GM12878 (cell line): ENCODE measurements around the gene RGS12. TPM values are rescaled to one million over a fixed set of nuclear protein-coding genes. Genes with fewer than 3 reads are reported as not detected.

ENCODE experiments used
- ATAC-seq: fragments of 200-7000 bp; cut with Tn5 transposase; 3 replicates; pipeline ENCODE4 v1.9.1; 2020; ENCODE audit warnings: mild to moderate bottlenecking, moderate library complexity
- BruUV-seq: library from RNA; stranded (reverse); fragments of 400-500 nt; replicated peaks from 2 replicates; lab custom pipeline; 2021; lab: Mats Ljungman, UMichigan
- CTCF ChIA-PET: fragments of 300-600 bp; sonication (Branson Sonifier 250); formaldehyde crosslinking; extraction: SDS; loops from one replicate; lab custom pipeline; 2021; ENCODE audit warnings: inconsistent platforms; lab: Yijun Ruan, JAX
- POLR2A ChIA-PET: fragments of 350-600 bp; formaldehyde crosslinking; extraction: SDS; loops from one replicate; lab custom pipeline; 2021; ENCODE audit warnings: inconsistent platforms; lab: Charles Lee
- RAD21 ChIA-PET: fragments of 300-600 bp; sonication (Branson Sonifier 250); formaldehyde crosslinking; loops from one replicate; lab custom pipeline; 2023; ENCODE audit warnings: antibody characterized with exemption; ENCODE audit not compliant: unreplicated experiment; lab: Charles Lee
- SMC1A ChIA-PET: fragments of 300-600 bp; sonication (Branson Sonifier 250); formaldehyde crosslinking; loops from one replicate; lab custom pipeline; 2023; ENCODE audit not compliant: unreplicated experiment, uncharacterized antibody; lab: Charles Lee
- DNase-seq: peaks from one replicate; pipeline ENCODE4 v3.0.0-alpha.2; 2011; ENCODE audit warnings: low read depth, low spot score
- FAIRE-seq: peaks from 3 replicates; lab custom pipeline; 2011; peaks lifted over from hg19 to GRCh38; lab: Jason Lieb, UNC
- H2AFZ ChIP-seq: 2 replicates; pipeline ENCODE4 v1.6.0; 2011; ENCODE audit warnings: low read depth, low read length, control low read depth; ENCODE audit not compliant: control insufficient read depth
- H3K27ac ChIP-seq: 2 replicates; pipeline ENCODE4 v1.5.1; 2011; ENCODE audit warnings: control low read depth; ENCODE audit not compliant: control insufficient read depth, insufficient read depth
- H3K27me3 ChIP-seq, 2 experiments: replicated peaks in 1 of 2; 2 replicates each; pipeline versions ENCODE4 v1.6.0 to v1.6.1; 2011; ENCODE audit warnings: low read length in 1 of 2; ENCODE audit not compliant: control insufficient read depth in 2 of 2, insufficient read depth in 2 of 2
- H3K36me3 ChIP-seq, 2 experiments: 2 replicates each; pipeline ENCODE4 v1.5.1; 2011; ENCODE audit warnings: low read length in 1 of 2; ENCODE audit not compliant: control insufficient read depth in 2 of 2, insufficient read depth in 2 of 2
- H3K4me1 ChIP-seq: 2 replicates; pipeline ENCODE4 v1.6.1; 2011; ENCODE audit warnings: mild to moderate bottlenecking, low read length, moderate library complexity, mixed read lengths; ENCODE audit not compliant: control insufficient read depth, insufficient read depth
- H3K4me2 ChIP-seq: 2 replicates; pipeline ENCODE4 v1.6.0; 2011; ENCODE audit warnings: control low read depth; ENCODE audit not compliant: control insufficient read depth, insufficient read depth
- H3K4me3 ChIP-seq: fragments of 200-600 bp; sonication (generic); 2 replicates; pipeline ENCODE4 v1.5.1; 2016
- H3K79me2 ChIP-seq: 2 replicates; pipeline ENCODE4 v1.6.0; 2011; ENCODE audit warnings: low read length; ENCODE audit not compliant: control insufficient read depth, insufficient read depth
- H3K9ac ChIP-seq: 2 replicates; pipeline ENCODE4 v1.8.0; 2011; ENCODE audit warnings: low read length, control low read depth, mixed read lengths; ENCODE audit not compliant: control insufficient read depth, insufficient read depth
- H3K9me3 ChIP-seq: replicated peaks from 3 replicates; pipeline ENCODE4 v1.5.1; 2011; ENCODE audit warnings: mild to moderate bottlenecking, low read length; ENCODE audit not compliant: control insufficient read depth, insufficient read depth
- H4K20me1 ChIP-seq: 2 replicates; pipeline ENCODE4 v1.6.0; 2011; ENCODE audit not compliant: control insufficient read depth, insufficient read depth
- ASH2L ChIP-seq: fragments of 300-600, 200-600 bp; sonication (generic); IDR thresholded peaks from 2 replicates; pipeline ENCODE4 v1.6.1; 2017; ENCODE audit warnings: low read depth, mild to moderate bottlenecking, borderline replicate concordance
- ATF3 ChIP-seq: IDR thresholded peaks from 2 replicates; pipeline ENCODE4 v1.6.1; 2011; ENCODE audit warnings: low read depth, mild to moderate bottlenecking, low read length, moderate library complexity, borderline replicate concordance; ENCODE audit errors: extremely low read depth
- BCL11A ChIP-seq: IDR thresholded peaks from 2 replicates; pipeline ENCODE4 v1.6.1; 2011; ENCODE audit warnings: low read depth, low read length
- CBX5 ChIP-seq: sonication (generic); IDR thresholded peaks from 2 replicates; pipeline ENCODE4 v1.6.1; 2016; ENCODE audit warnings: low read depth, moderate library complexity, mild to moderate bottlenecking, inconsistent platforms
- HDGF ChIP-seq: fragments of 450-650 bp; IDR thresholded peaks from 2 replicates; pipeline ENCODE4 v1.6.1; 2016; ENCODE audit warnings: antibody characterized with exemption
- IKZF1 ChIP-seq: fragments of 450-650 bp; conservative IDR thresholded peaks from 2 replicates; pipeline ENCODE4 v1.6.1; 2017; ENCODE audit warnings: antibody characterized with exemption, mild to moderate bottlenecking
- NBN ChIP-seq: fragments of 450-650 bp; IDR thresholded peaks from 2 replicates; pipeline ENCODE4 v1.6.1; 2016
- NFYB ChIP-seq: IDR thresholded peaks from 2 replicates; pipeline ENCODE4 v1.6.1; 2011; ENCODE audit warnings: low read depth, mild to moderate bottlenecking, low read length, improper control_type of control experiment, moderate library complexity; ENCODE audit not compliant: insufficient read depth
- RELA ChIP-seq: fragments of 450-650 bp; IDR thresholded peaks from 2 replicates; pipeline ENCODE4 v1.8.0; 2014; ENCODE audit warnings: borderline replicate concordance; ENCODE audit not compliant: partially characterized antibody
- SRF ChIP-seq, 2 experiments: IDR thresholded peaks; 2 replicates each; pipeline ENCODE4 v1.6.1; 2011; ENCODE audit warnings: low read depth in 2 of 2, low read length in 2 of 2, mild to moderate bottlenecking in 1 of 2, moderate library complexity in 1 of 2
- SUZ12 ChIP-seq: fragments of 200-600 bp; sonication (generic); IDR thresholded peaks from one replicate; pipeline ENCODE4 v1.6.1; 2018; ENCODE audit warnings: antibody characterized with exemption, mild to moderate bottlenecking; ENCODE audit not compliant: unreplicated experiment
- TARDBP ChIP-seq: IDR thresholded peaks from 2 replicates; pipeline ENCODE4 v1.6.1; 2016; ENCODE audit warnings: borderline replicate concordance
- ZNF207 ChIP-seq: fragments of 450-650 bp; IDR thresholded peaks from 2 replicates; pipeline ENCODE4 v1.6.1; 2014; ENCODE audit warnings: antibody characterized with exemption, mild to moderate bottlenecking, borderline replicate concordance
- ZNF274 ChIP-seq: IDR thresholded peaks from one replicate; pipeline ENCODE4 v1.8.0; 2011; ENCODE audit not compliant: insufficient read length, insufficient read depth
- ZNF384 ChIP-seq: IDR thresholded peaks from 2 replicates; pipeline ENCODE4 v1.6.1; 2012; ENCODE audit warnings: low read depth, mild to moderate bottlenecking, low read length, improper control_type of control experiment, borderline replicate concordance
- WGBS: methylation state at CpG from one replicate; pipeline ENCODE4 v1.1.6; 2016; ENCODE audit warnings: low lambda C conversion rate; ENCODE audit not compliant: insufficient replicate concordance, insufficient coverage; ENCODE audit errors: missing lambda C conversion rate; 5-methylcytosine and 5-hydroxymethylcytosine counted together
- in situ Hi-C: fragments of 300-500 bp; cut with MboI; formaldehyde crosslinking; loops from 9 replicates; pipeline ENCODE4 v1.14.3; 2018; ENCODE audit warnings: mixed read lengths
- intact Hi-C: fragments of 100-400 bp; cut with micrococcal nuclease; formaldehyde crosslinking; loops from one replicate; pipeline ENCODE4 v1.14.2; 2022; ENCODE audit not compliant: unreplicated experiment
- polyA plus RNA-seq, 11 experiments: library from polyadenylated mRNA; depleted of rRNA in 4 of 11; unstranded in 6 of 11; stranded (reverse) in 5 of 11; fragments of >200 nt; fragmentation: Nextera tagmentation in 4 of 11; fragmentation: Illumina TruSeq in 1 of 11; extraction: Ambion mirVana in 4 of 11; extraction: Trizol in 1 of 11; gene quantifications; 1 replicate in 1 of 11; 2 replicates in 10 of 11; pipeline versions ENCODE4 v1.2.1 to v1.2.3, GENCODE V29; 2011 to 2016; ENCODE audit warnings: inconsistent platforms in 2 of 11, missing spikeins in 2 of 11, low read depth in 1 of 11
- total RNA-seq, 4 experiments: library from RNA; depleted of rRNA in 3 of 4; stranded (reverse); fragments of >200 nt in 3 of 4; fragmentation: Illumina TruSeq in 1 of 4; extraction: Trizol in 1 of 4; gene quantifications; 2 replicates each; pipeline versions ENCODE4 v1.2.1 to v1.2.3, GENCODE V29; 2013 to 2021
- TF ChIP-seq, protein P1 (sequence below): fragments of 450-650 bp; IDR thresholded peaks from 2 replicates; pipeline ENCODE4 v1.6.1; 2014; ENCODE audit warnings: mild to moderate bottlenecking
- TF ChIP-seq, protein P2 (sequence below): fragments of 450-650 bp; IDR thresholded peaks from 2 replicates; pipeline ENCODE4 v1.6.1; 2017; ENCODE audit warnings: low read depth, mild to moderate bottlenecking, moderate library complexity

Gene RGS12
- total and polyA plus RNA-seq, 10 of the 15 experiments (the other 5 are each of a cell fraction or from before 2014, with no cell fraction given) = 0.02 to 2.2 (median 0.73) TPM

GRCh38 chr4:3280466-3280865 lies 12.4 kb upstream of the RGS12 start:
- 32% methylated on average over 3 of the region's 3 CpGs for WGBS
- ChIA-PET RAD21 (no interaction called here), POLR2A (no interaction called here), SMC1A (no interaction called here), CTCF (no interaction called here)
- in situ Hi-C loops (no loop called here), intact Hi-C loops (no loop called here)
- DNase-seq = no peak
- no peak for FAIRE-seq
- Histone ChIP-seq H3K36me3 (no peaks in the 10 kb centered on the region), H3K27me3 (0 out of 4 replicates have a peak, but pooled peaks cover 0 to 2% of the 10 kb centered on the region in 2 experiments), H3K4me1 (no peaks in the 10 kb centered on the region), H3K4me2 (no peak overlapping the region), H3K27ac (no peak overlapping the region), H3K9ac (no peak overlapping the region), H2AFZ (no peak overlapping the region), H3K9me3 (peaks cover 2% of the 10 kb centered on the region; the same call in 1 of the 3 replicates), H3K79me2 (no peaks in the 10 kb centered on the region), H3K4me3 (no peak overlapping the region), H4K20me1 (no peaks in the 10 kb centered on the region)
- TF ChIP-seq NFYB (no peak), ZNF274 (no peak), RELA (no peak), NBN (no peak)
- TF ChIP-seq, protein P1, sequence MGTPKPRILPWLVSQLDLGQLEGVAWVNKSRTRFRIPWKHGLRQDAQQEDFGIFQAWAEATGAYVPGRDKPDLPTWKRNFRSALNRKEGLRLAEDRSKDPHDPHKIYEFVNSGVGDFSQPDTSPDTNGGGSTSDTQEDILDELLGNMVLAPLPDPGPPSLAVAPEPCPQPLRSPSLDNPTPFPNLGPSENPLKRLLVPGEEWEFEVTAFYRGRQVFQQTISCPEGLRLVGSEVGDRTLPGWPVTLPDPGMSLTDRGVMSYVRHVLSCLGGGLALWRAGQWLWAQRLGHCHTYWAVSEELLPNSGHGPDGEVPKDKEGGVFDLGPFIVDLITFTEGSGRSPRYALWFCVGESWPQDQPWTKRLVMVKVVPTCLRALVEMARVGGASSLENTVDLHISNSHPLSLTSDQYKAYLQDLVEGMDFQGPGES = no peak
- ATAC-seq = no peak
- BruUV-seq = no TSS peak

DNA sequence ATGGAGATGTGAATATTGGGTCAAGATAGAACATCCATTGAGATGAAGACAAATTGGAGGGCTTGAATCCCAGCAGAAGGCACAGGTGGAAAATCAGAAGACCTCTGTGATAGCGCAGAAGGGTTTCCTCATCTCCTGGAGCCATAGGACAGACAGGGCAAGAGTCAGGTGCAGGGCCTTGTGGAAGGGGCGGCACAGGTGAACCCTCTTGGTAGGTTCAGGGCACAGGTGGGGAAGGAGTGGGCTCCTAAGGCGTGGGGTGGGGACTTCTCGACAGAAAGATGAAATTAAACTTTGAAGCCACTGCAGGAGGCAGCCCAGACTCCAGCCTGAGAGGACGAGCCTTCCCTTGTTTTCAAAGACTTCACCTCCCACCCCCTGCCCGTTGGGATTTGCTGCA lies 9.3 kb upstream of the RGS12 start:
- ChIA-PET CTCF (interaction anchor here (0.6 kb wide), 1 partner anchor 9 kb away, joined by 3 read pairs; no protein-coding TSS in a partner anchor), RAD21 (no interaction called here), POLR2A (no interaction called here), SMC1A (no interaction called here)
- peaks cover 2% of the 10 kb centered on the region; the same call in 1 of the 3 replicates for H3K9me3 ChIP-seq
- in situ Hi-C loops = no loop called here
- H4K20me1 ChIP-seq = no peaks in the 10 kb centered on the region
- no peak overlapping the region for H3K9ac ChIP-seq
- no TSS peak for BruUV-seq
- no peak overlapping the region for H3K4me3 ChIP-seq
- H2AFZ ChIP-seq = no peak overlapping the region
- H3K36me3 ChIP-seq = no peaks in the 10 kb centered on the region
- peaks cover 14% of the 10 kb centered on the region for H3K4me1 ChIP-seq
- no peaks in the 10 kb centered on the region for H3K27me3 ChIP-seq
- DNase-seq = no peak
- H3K79me2 ChIP-seq = no peaks in the 10 kb centered on the region
- H3K4me2 ChIP-seq = no peak overlapping the region
- ATAC-seq = no peak
- intact Hi-C loops = no loop called here
- no peak overlapping the region for H3K27ac ChIP-seq
- 26% methylated on average over 6 of the region's 6 CpGs for WGBS
- no peak for FAIRE-seq
- no peak for TF ChIP-seq ZNF384
- TF ChIP-seq SRF (IDR thresholded peaks at IDR 0.05; ENCODE audit: low read depth in 2 of 2, low read length in 2 of 2) = no peak
- no peak for TF ChIP-seq IKZF1
- TF ChIP-seq HDGF = no peak
- no peak for TF ChIP-seq ZNF207
- TF ChIP-seq, protein P2, sequence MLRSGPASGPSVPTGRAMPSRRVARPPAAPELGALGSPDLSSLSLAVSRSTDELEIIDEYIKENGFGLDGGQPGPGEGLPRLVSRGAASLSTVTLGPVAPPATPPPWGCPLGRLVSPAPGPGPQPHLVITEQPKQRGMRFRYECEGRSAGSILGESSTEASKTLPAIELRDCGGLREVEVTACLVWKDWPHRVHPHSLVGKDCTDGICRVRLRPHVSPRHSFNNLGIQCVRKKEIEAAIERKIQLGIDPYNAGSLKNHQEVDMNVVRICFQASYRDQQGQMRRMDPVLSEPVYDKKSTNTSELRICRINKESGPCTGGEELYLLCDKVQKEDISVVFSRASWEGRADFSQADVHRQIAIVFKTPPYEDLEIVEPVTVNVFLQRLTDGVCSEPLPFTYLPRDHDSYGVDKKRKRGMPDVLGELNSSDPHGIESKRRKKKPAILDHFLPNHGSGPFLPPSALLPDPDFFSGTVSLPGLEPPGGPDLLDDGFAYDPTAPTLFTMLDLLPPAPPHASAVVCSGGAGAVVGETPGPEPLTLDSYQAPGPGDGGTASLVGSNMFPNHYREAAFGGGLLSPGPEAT = no peak
- no peak for TF ChIP-seq TARDBP
- TF ChIP-seq ATF3 = no peak
- TF ChIP-seq ASH2L = no peak
- no peak for TF ChIP-seq BCL11A
- no peak for TF ChIP-seq SUZ12
- TF ChIP-seq CBX5 = no peak
